ENCODE measurements around the gene STYK1. TPM values are rescaled to one million over a fixed set of nuclear protein-coding genes. Genes with fewer than 3 reads are reported as not detected.

The STYK1 gene
- total RNA-seq, 1 experiment from 2014 or later = 8.4 TPM

GRCh38 chr12:10709808-10710207 is 36.0 kb upstream of the STYK1 start:
- no peak for TF ChIP-seq CTCF (IDR thresholded peaks at IDR 0.05; ENCODE audit: unreplicated experiment)
- H3K36me3 Mint-ChIP-seq (ENCODE audit: insufficient read depth, unreplicated experiment) = peaks cover 77% of the 10 kb centered on the region
- H3K27ac Mint-ChIP-seq (ENCODE audit: unreplicated experiment) = no peak overlapping the region

GRCh38 chr12:10708862-10709261 is 35.0 kb upstream of the STYK1 start:
- peaks cover 77% of the 10 kb centered on the region for H3K36me3 Mint-ChIP-seq (ENCODE audit: insufficient read depth, unreplicated experiment)
- no peak overlapping the region for H3K27ac Mint-ChIP-seq (ENCODE audit: unreplicated experiment)
- H3K9me3 Mint-ChIP-seq (ENCODE audit: low read depth, unreplicated experiment) = no peaks in the 10 kb centered on the region
- H3K4me1 Mint-ChIP-seq (ENCODE audit: low read depth, unreplicated experiment) = peaks cover 10% of the 10 kb centered on the region
- no TSS peak for BruUV-seq (replicated peaks)
- TF ChIP-seq CTCF (IDR thresholded peaks at IDR 0.05; ENCODE audit: unreplicated experiment) = no peak
- DNase-seq = no peak
- intact Hi-C loops (cut with micrococcal nuclease; ENCODE audit: unreplicated experiment) = no loop called here
- CTCF ChIA-PET = no interaction called here
- H3K27me3 Mint-ChIP-seq (ENCODE audit: unreplicated experiment) = no peaks in the 10 kb centered on the region
- no peak overlapping the region for H3K4me3 Mint-ChIP-seq (ENCODE audit: low read depth, unreplicated experiment)

More at GRCh38 chr12:10709808-10710207, 36.0 kb upstream of the STYK1 start:
- no peaks in the 10 kb centered on the region for H3K9me3 Mint-ChIP-seq (ENCODE audit: low read depth, unreplicated experiment)
- no peak overlapping the region for H3K4me3 Mint-ChIP-seq (ENCODE audit: low read depth, unreplicated experiment)
- CTCF ChIA-PET = no interaction called here
- intact Hi-C loops (cut with micrococcal nuclease; ENCODE audit: unreplicated experiment) = no loop called here
- BruUV-seq (replicated peaks) = no TSS peak
- no peaks in the 10 kb centered on the region for H3K27me3 Mint-ChIP-seq (ENCODE audit: unreplicated experiment)
- DNase-seq = no peak
- peaks cover 10% of the 10 kb centered on the region for H3K4me1 Mint-ChIP-seq (ENCODE audit: low read depth, unreplicated experiment)

DNA sequence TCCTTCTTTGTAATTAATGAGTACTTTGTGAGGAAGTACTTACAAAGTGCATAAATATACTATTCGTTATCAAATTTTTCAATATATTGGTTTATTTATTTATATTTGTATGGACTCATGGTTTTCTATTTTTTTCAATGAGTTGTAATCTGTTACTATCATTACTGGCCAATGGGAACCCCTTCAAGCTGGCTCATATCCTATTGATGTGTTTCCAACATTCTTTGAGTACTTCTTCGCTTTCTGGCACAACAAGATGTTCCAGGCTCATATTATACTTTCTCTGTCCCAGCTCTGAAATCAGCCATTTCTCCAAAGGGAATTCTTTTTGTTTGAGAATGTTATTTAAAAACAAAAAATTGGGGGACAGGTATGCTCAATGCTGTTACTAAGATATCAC is 31.8 kb upstream of the STYK1 start:
- BruUV-seq (replicated peaks) = no TSS peak
- Mint-ChIP-seq H3K36me3 (ENCODE audit: insufficient read depth, unreplicated experiment) (peaks cover 68% of the 10 kb centered on the region), H3K27me3 (ENCODE audit: unreplicated experiment) (no peaks in the 10 kb centered on the region), H3K4me1 (ENCODE audit: low read depth, unreplicated experiment) (peaks cover 10% of the 10 kb centered on the region), H3K27ac (ENCODE audit: unreplicated experiment) (no peak overlapping the region), H3K4me3 (ENCODE audit: low read depth, unreplicated experiment) (no peak overlapping the region), H3K9me3 (ENCODE audit: low read depth, unreplicated experiment) (no peaks in the 10 kb centered on the region)
- CTCF ChIA-PET = no interaction called here
- no peak for TF ChIP-seq CTCF (IDR thresholded peaks at IDR 0.05; ENCODE audit: unreplicated experiment)
- DNase-seq = no peak
- intact Hi-C loops (cut with micrococcal nuclease; ENCODE audit: unreplicated experiment) = no loop called here

GRCh38 chr12:10701843-10702242 is 28.0 kb upstream of the STYK1 start:
- Mint-ChIP-seq H3K27me3 (ENCODE audit: unreplicated experiment) (no peaks in the 10 kb centered on the region), H3K36me3 (ENCODE audit: insufficient read depth, unreplicated experiment) (peaks cover 69% of the 10 kb centered on the region)
- intact Hi-C loops (cut with micrococcal nuclease; ENCODE audit: unreplicated experiment) = no loop called here

More at GRCh38 chr12:10701843-10702242, 28.0 kb upstream of the STYK1 start:
- BruUV-seq (replicated peaks) = no TSS peak
- no peak for DNase-seq
- CTCF ChIA-PET = no interaction called here
- H3K4me3 Mint-ChIP-seq (ENCODE audit: low read depth, unreplicated experiment) = no peak overlapping the region
- TF ChIP-seq CTCF (IDR thresholded peaks at IDR 0.05; ENCODE audit: unreplicated experiment) = no peak
- H3K9me3 Mint-ChIP-seq (ENCODE audit: low read depth, unreplicated experiment) = no peaks in the 10 kb centered on the region
- peaks cover 1% of the 10 kb centered on the region for H3K4me1 Mint-ChIP-seq (ENCODE audit: low read depth, unreplicated experiment)
- no peak overlapping the region for H3K27ac Mint-ChIP-seq (ENCODE audit: unreplicated experiment)

Measured in Calu3 (cell line).